DND-41 (cell line): Measurements from ENCODE around the gene RPS16.

Experiments used
- ATAC-seq: fragments of 200-7000 bp; cut with Tn5 transposase; 3 replicates; pipeline ENCODE4 v1.9.1; 2021; ENCODE audit warnings: low read depth; ENCODE audit not compliant: insufficient read depth
- DNase-seq: peaks from one replicate; pipeline ENCODE4 v3.0.0-alpha.2; 2020
- H2AFZ ChIP-seq: 2 replicates; pipeline ENCODE4 v1.6.0; 2012; ENCODE audit warnings: low read depth, low read length
- H3K27ac ChIP-seq: 2 replicates; pipeline ENCODE4 v1.5.1; 2012; ENCODE audit warnings: low read length, inconsistent platforms
- H3K27me3 ChIP-seq: fragments of 200-600 bp; sonication (generic); 2 replicates; pipeline ENCODE4 v1.6.0; 2012; ENCODE audit warnings: low read length, mild to moderate bottlenecking, inconsistent platforms; ENCODE audit not compliant: insufficient read depth, poor library complexity
- H3K36me3 ChIP-seq: 2 replicates; pipeline ENCODE4 v1.5.1; 2012; ENCODE audit warnings: low read length, inconsistent platforms; ENCODE audit not compliant: insufficient read depth
- H3K4me1 ChIP-seq: 2 replicates; pipeline ENCODE4 v1.5.1; 2012; ENCODE audit warnings: mild to moderate bottlenecking, low read length; ENCODE audit not compliant: insufficient read depth
- H3K4me2 ChIP-seq: 2 replicates; pipeline ENCODE4 v1.6.0; 2012; ENCODE audit warnings: mild to moderate bottlenecking, moderate library complexity, low read length, inconsistent platforms; ENCODE audit not compliant: insufficient read depth
- H3K4me3 ChIP-seq, 2 experiments: fragments of 200-600 bp in 1 of 2; shearing (Covaris generic) in 1 of 2; 2 replicates each; pipeline ENCODE4 v1.5.1; 2012 to 2016; ENCODE audit warnings: inconsistent platforms in 2 of 2, low read length in 2 of 2, mild to moderate bottlenecking in 2 of 2, low read depth in 1 of 2, moderate library complexity in 1 of 2
- H3K79me2 ChIP-seq: 2 replicates; pipeline ENCODE4 v1.6.0; 2012; ENCODE audit warnings: low read length, inconsistent platforms; ENCODE audit not compliant: insufficient read depth
- H3K9ac ChIP-seq: 2 replicates; pipeline ENCODE4 v1.6.0; 2012; ENCODE audit warnings: low read depth, mild to moderate bottlenecking, inconsistent platforms, low read length, moderate library complexity
- H3K9me3 ChIP-seq: 2 replicates; pipeline ENCODE4 v1.5.1; 2012; ENCODE audit warnings: low read length, moderate library complexity, mild to moderate bottlenecking, inconsistent platforms; ENCODE audit not compliant: insufficient read depth, severe bottlenecking
- H4K20me1 ChIP-seq: 2 replicates; pipeline ENCODE4 v1.6.0; 2012; ENCODE audit warnings: low read length; ENCODE audit not compliant: insufficient read depth
- CTCF ChIP-seq: IDR thresholded peaks from 2 replicates; pipeline ENCODE4 v1.5.1; 2012; ENCODE audit warnings: borderline replicate concordance, low read length, moderate library complexity, mild to moderate bottlenecking; ENCODE audit not compliant: poor library complexity, severe bottlenecking; ENCODE audit errors: extremely low read depth
- EZH2 ChIP-seq: IDR thresholded peaks from 3 replicates; pipeline ENCODE4 v1.6.1; 2012; ENCODE audit warnings: borderline replicate concordance, low read depth, mild to moderate bottlenecking, moderate library complexity, low read length, inconsistent platforms; ENCODE audit not compliant: severe bottlenecking

RPS16 gene

GRCh38 chr19:39469036-39469435 lies 33.3 kb upstream of the RPS16 start:
- Histone ChIP-seq H3K27ac (no peak overlapping the region), H4K20me1 (peaks cover 3% of the 10 kb centered on the region; the same call in 1 of the 2 replicates), H3K9ac (no peak overlapping the region), H3K36me3 (peaks cover 96% of the 10 kb centered on the region), H3K4me3 (no peak overlapping the region), H3K27me3 (no peaks in the 10 kb centered on the region), H3K79me2 (no peaks in the 10 kb centered on the region), H3K4me1 (no peaks in the 10 kb centered on the region), H2AFZ (no peak overlapping the region), H3K9me3 (no peaks in the 10 kb centered on the region), H3K4me2 (no peak overlapping the region)
- DNase-seq, result no peak
- ATAC-seq, result no peak
- no peak for TF ChIP-seq CTCF
- TF ChIP-seq EZH2, result no peak

- TF ChIP-seq CTCF, result no peak
- no peak overlapping the region for H3K4me3 ChIP-seq
- no peaks in the 10 kb centered on the region for H3K4me1 ChIP-seq
- H3K4me2 ChIP-seq, result no peak overlapping the region
- ATAC-seq (no peak), DNase-seq (no peak)
- H3K36me3 ChIP-seq, result peaks cover 92% of the 10 kb centered on the region
- no peaks in the 10 kb centered on the region for H3K79me2 ChIP-seq
- no peak overlapping the region for H2AFZ ChIP-seq
- no peak overlapping the region for H3K9ac ChIP-seq
- H4K20me1 ChIP-seq, result peaks cover 3% of the 10 kb centered on the region; the same call in 1 of the 2 replicates
- H3K27ac ChIP-seq, result no peak overlapping the region
- no peaks in the 10 kb centered on the region for H3K9me3 ChIP-seq
- H3K27me3 ChIP-seq, result no peaks in the 10 kb centered on the region
These were observed 32.2 kb upstream of the RPS16 start for GRCh38 chr19:39467941-39468340.

GRCh38 chr19:39465956-39466747 lies 30.4 kb upstream of the RPS16 start:
- Histone ChIP-seq H3K9ac (no peak overlapping the region), H3K9me3 (no peaks in the 10 kb centered on the region), H2AFZ (no peak overlapping the region), H3K27ac (no peak overlapping the region), H3K4me1 (no peaks in the 10 kb centered on the region), H4K20me1 (peaks cover 3% of the 10 kb centered on the region; the same call in 1 of the 2 replicates), H3K79me2 (no peaks in the 10 kb centered on the region), H3K27me3 (no peaks in the 10 kb centered on the region), H3K4me2 (no peak overlapping the region), H3K4me3 (no peak overlapping the region), H3K36me3 (peaks cover 82% of the 10 kb centered on the region)
- no peak for DNase-seq
- ATAC-seq, result no peak
- TF ChIP-seq EZH2, result no peak
- no peak for TF ChIP-seq CTCF
